K562 (cell line): ENCODE measurements around the gene LRRC74B. TPM values are rescaled to one million over a fixed set of nuclear protein-coding genes. Genes with fewer than 3 reads are reported as not detected.

Experiments
- ATAC-seq: fragments of 200-7000 bp; cut with Tn5 transposase; 3 replicates; pipeline ENCODE4 v1.9.1; 2020; ENCODE audit warnings: moderate library complexity
- BruUV-seq: library from RNA; stranded (reverse); fragments of 400-500 nt; replicated peaks from 2 replicates; lab custom pipeline; 2021; lab: Mats Ljungman, UMichigan
- CTCF ChIA-PET: fragments of 300-600 bp; formaldehyde crosslinking; extraction: SDS; loops from one replicate; lab custom pipeline; 2021; ENCODE audit warnings: low intra/inter-chr PET ratio; lab: Yijun Ruan, JAX
- POLR2A ChIA-PET: fragments of 300-600, 350-650 bp; sonication (Branson Sonifier 250); formaldehyde crosslinking; extraction: SDS; loops from one replicate; lab custom pipeline; 2021; ENCODE audit warnings: antibody characterized with exemption, inconsistent platforms; lab: Yijun Ruan, JAX
- DNase-seq, 4 experiments: peaks; one replicate each; pipeline versions ENCODE4 v3.0.0 to v3.0.0-alpha.2; 2011 to 2018; ENCODE audit warnings: low spot score in 3 of 4, mixed read lengths in 3 of 4; ENCODE audit errors: extremely low read depth in 1 of 4
- FAIRE-seq: peaks from 2 replicates; lab custom pipeline; 2011; peaks lifted over from hg19 to GRCh38; lab: Jason Lieb, UNC
- H2AFZ ChIP-seq: 2 replicates; pipeline ENCODE4 v1.6.0; 2011; ENCODE audit warnings: low read depth, low read length, control low read depth, inconsistent platforms
- H3K27ac ChIP-seq: fragments of 200-600 bp; 3 replicates; pipeline ENCODE4 v1.8.0; 2011; ENCODE audit warnings: low read depth, mild to moderate bottlenecking, control low read depth, inconsistent platforms, low read length, moderate library complexity, mixed read lengths; ENCODE audit errors: extremely low read depth
- H3K27me3 ChIP-seq, 2 experiments: fragments of 300-600 bp in 1 of 2; 2 replicates in 1 of 2; 3 replicates in 1 of 2; pipeline versions ENCODE4 v1.6.0 to v1.8.0; 2011; ENCODE audit warnings: inconsistent platforms in 2 of 2, low read length in 2 of 2, mild to moderate bottlenecking in 1 of 2, mixed read lengths in 1 of 2, moderate library complexity in 1 of 2; ENCODE audit not compliant: control insufficient read depth in 2 of 2, insufficient read depth in 2 of 2
- H3K36me3 ChIP-seq: fragments of 300-600 bp; 3 replicates; pipeline ENCODE4 v1.8.0; 2011; ENCODE audit warnings: mild to moderate bottlenecking, low read length, inconsistent platforms; ENCODE audit not compliant: control insufficient read depth, insufficient read depth
- H3K4me1 ChIP-seq, 2 experiments: fragments of 200-600 bp in 1 of 2; replicated peaks in 1 of 2; 2 replicates in 1 of 2; 3 replicates in 1 of 2; pipeline versions ENCODE4 v1.5.1 to v1.8.0; 2011; ENCODE audit warnings: inconsistent platforms in 2 of 2, low read length in 2 of 2, mild to moderate bottlenecking in 1 of 2, mixed read lengths in 1 of 2, moderate library complexity in 1 of 2; ENCODE audit not compliant: control insufficient read depth in 2 of 2, insufficient read depth in 2 of 2
- H3K4me2 ChIP-seq: 2 replicates; pipeline ENCODE4 v1.6.1; 2011; ENCODE audit warnings: low read length, control low read depth, inconsistent platforms, mixed read lengths; ENCODE audit not compliant: insufficient read depth
- H3K4me3 ChIP-seq: fragments of 200-600 bp; sonication (generic), shearing (Covaris generic); 2 replicates; pipeline ENCODE4 v1.5.1; 2016; ENCODE audit warnings: control low read depth, inconsistent platforms
- H3K79me2 ChIP-seq: fragments of 200-600 bp; 3 replicates; pipeline ENCODE4 v1.8.0; 2011; ENCODE audit warnings: low read length, inconsistent platforms; ENCODE audit not compliant: control insufficient read depth, insufficient read depth
- H3K9ac ChIP-seq, 2 experiments: 2 replicates each; pipeline versions ENCODE4 v1.6.0 to v1.6.1; 2011; ENCODE audit warnings: low read depth in 2 of 2, low read length in 2 of 2, control low read depth in 1 of 2, inconsistent platforms in 1 of 2, mild to moderate bottlenecking in 1 of 2, mixed read lengths in 1 of 2; ENCODE audit not compliant: insufficient read depth in 1 of 2
- H3K9me1 ChIP-seq: one replicate; pipeline ENCODE4 v1.6.0; 2011; ENCODE audit warnings: inconsistent platforms, mild to moderate bottlenecking, low read length, moderate library complexity; ENCODE audit not compliant: control insufficient read depth, insufficient read depth
- H3K9me3 ChIP-seq: replicated peaks from 2 replicates; pipeline ENCODE4 v1.5.1; 2011; ENCODE audit warnings: low read depth, low read length, inconsistent platforms; ENCODE audit not compliant: control insufficient read depth, insufficient read depth
- H4K20me1 ChIP-seq: replicated peaks from 2 replicates; pipeline ENCODE4 v1.6.1; 2011; ENCODE audit warnings: low read length, inconsistent platforms, mixed read lengths; ENCODE audit not compliant: control insufficient read depth, insufficient read depth
- CHCHD3 ChIP-seq: fragments of 250-450 bp; sonication (Bioruptor Pico); IDR thresholded peaks from 2 replicates; pipeline ENCODE4 v2.1.2; 2022; ENCODE audit warnings: mild to moderate bottlenecking
- HDAC6 ChIP-seq: IDR thresholded peaks from 2 replicates; pipeline ENCODE4 v1.6.1; 2012; ENCODE audit warnings: low read depth, mild to moderate bottlenecking, control low read depth, inconsistent platforms, low read length, moderate library complexity
- MCM7 ChIP-seq, 2 experiments: fragments of 450-650 bp; IDR thresholded peaks; 2 replicates each; pipeline ENCODE4 v1.6.1; 2016 to 2018
- MYBL2 ChIP-seq, 2 experiments: fragments of 450-650 bp in 1 of 2; sonication (generic) in 1 of 2; formaldehyde crosslinking in 1 of 2; IDR thresholded peaks; 2 replicates each; pipeline versions ENCODE4 v1.6.1 to v1.8.1; 2017 to 2022; ENCODE audit warnings: borderline replicate concordance in 1 of 2, inconsistent platforms in 1 of 2, low read depth in 1 of 2, mild to moderate bottlenecking in 1 of 2, missing genetic modification reagents in 1 of 2, moderate library complexity in 1 of 2
- SREBF1 ChIP-seq: fragments of 150-350 bp; IDR thresholded peaks from 2 replicates; pipeline ENCODE4 v1.6.1; 2014; ENCODE audit warnings: antibody characterized with exemption, low read depth, low read length, borderline replicate concordance
- SRSF9 ChIP-seq: fragments of 200-400 bp; formaldehyde crosslinking; IDR thresholded peaks from 2 replicates; pipeline ENCODE4 v1.6.1; 2017; ENCODE audit warnings: low read depth, low read length, borderline replicate concordance
- YBX1 ChIP-seq: fragments of 450-650 bp; IDR thresholded peaks from 2 replicates; pipeline ENCODE4 v1.7.1; 2016; ENCODE audit warnings: mild to moderate bottlenecking
- ZNF121 ChIP-seq: sonication (generic); formaldehyde crosslinking; conservative IDR thresholded peaks from 2 replicates; pipeline ENCODE4 v1.8.0; 2022; ENCODE audit warnings: missing genetic modification reagents
- WGBS: fragments of 100-300 bp; shearing (Covaris generic); methylation state at CpG from one replicate; pipeline ENCODE4 v1.1.6; 2016; ENCODE audit warnings: low coverage, mixed read lengths; ENCODE audit not compliant: insufficient coverage; ENCODE audit errors: missing lambda C conversion rate; 5-methylcytosine and 5-hydroxymethylcytosine counted together
- in situ Hi-C: fragments of 300-500 bp; cut with MboI; formaldehyde crosslinking; loops from 4 replicates; pipeline ENCODE4 v1.15.0; 2018; ENCODE audit warnings: inconsistent platforms, mixed read lengths
- intact Hi-C: fragments of 100-400 bp; cut with micrococcal nuclease; formaldehyde crosslinking; loops from 2 replicates; pipeline ENCODE4 v1.14.2; 2022
- polyA plus RNA-seq, 8 experiments: library from polyadenylated mRNA; depleted of rRNA in 4 of 8; stranded (reverse) in 5 of 8; unstranded in 3 of 8; fragments of >200 nt; fragmentation: Nextera tagmentation in 2 of 8; fragmentation: Illumina TruSeq in 1 of 8; extraction: Ambion mirVana in 2 of 8; extraction: Trizol in 1 of 8; gene quantifications; 2 replicates each; pipeline versions ENCODE4 v1.2.1 to v1.2.3, GENCODE V29; 2011 to 2014; ENCODE audit warnings: inconsistent platforms in 1 of 8, missing spikeins in 1 of 8
- total RNA-seq, 7 experiments: library from RNA; depleted of rRNA in 6 of 7; stranded (reverse); fragments of >200 nt in 6 of 7; fragmentation: Illumina TruSeq in 2 of 7; extraction: Trizol in 2 of 7; gene quantifications; 2 replicates each; pipeline versions ENCODE4 v1.2.1 to v1.2.3, GENCODE V29; 2011 to 2021; ENCODE audit warnings: low replicate concordance in 1 of 7
- TF ChIP-seq, protein P1 (sequence below), 3 experiments: fragments of 200-800 bp in 1 of 3; sonication (Bioruptor generic) in 1 of 3; sonication (generic) in 1 of 3; formaldehyde crosslinking in 1 of 3; IDR thresholded peaks; 2 replicates each; pipeline versions ENCODE4 v1.6.1 to v1.8.0; 2016 to 2022; ENCODE audit warnings: mild to moderate bottlenecking in 2 of 3, missing compliant biosample characterization in 2 of 3, missing genetic modification characterization in 2 of 3, missing genetic modification reagents in 1 of 3
- TF ChIP-seq, protein P2 (sequence below): sonication (generic); formaldehyde crosslinking; IDR thresholded peaks from 2 replicates; pipeline ENCODE4 v1.8.0; 2022; ENCODE audit warnings: mild to moderate bottlenecking, low read depth, missing genetic modification reagents
- TF ChIP-seq, protein P3 (sequence below): sonication (generic); formaldehyde crosslinking; IDR thresholded peaks from 2 replicates; pipeline ENCODE4 v1.8.0; 2023; ENCODE audit warnings: missing genetic modification reagents, mild to moderate bottlenecking, borderline replicate concordance

The LRRC74B gene
- total and polyA plus RNA-seq, 9 of the 15 experiments (the other 6 are each of a cell fraction or from before 2014, with no cell fraction given), result not detected

DNA sequence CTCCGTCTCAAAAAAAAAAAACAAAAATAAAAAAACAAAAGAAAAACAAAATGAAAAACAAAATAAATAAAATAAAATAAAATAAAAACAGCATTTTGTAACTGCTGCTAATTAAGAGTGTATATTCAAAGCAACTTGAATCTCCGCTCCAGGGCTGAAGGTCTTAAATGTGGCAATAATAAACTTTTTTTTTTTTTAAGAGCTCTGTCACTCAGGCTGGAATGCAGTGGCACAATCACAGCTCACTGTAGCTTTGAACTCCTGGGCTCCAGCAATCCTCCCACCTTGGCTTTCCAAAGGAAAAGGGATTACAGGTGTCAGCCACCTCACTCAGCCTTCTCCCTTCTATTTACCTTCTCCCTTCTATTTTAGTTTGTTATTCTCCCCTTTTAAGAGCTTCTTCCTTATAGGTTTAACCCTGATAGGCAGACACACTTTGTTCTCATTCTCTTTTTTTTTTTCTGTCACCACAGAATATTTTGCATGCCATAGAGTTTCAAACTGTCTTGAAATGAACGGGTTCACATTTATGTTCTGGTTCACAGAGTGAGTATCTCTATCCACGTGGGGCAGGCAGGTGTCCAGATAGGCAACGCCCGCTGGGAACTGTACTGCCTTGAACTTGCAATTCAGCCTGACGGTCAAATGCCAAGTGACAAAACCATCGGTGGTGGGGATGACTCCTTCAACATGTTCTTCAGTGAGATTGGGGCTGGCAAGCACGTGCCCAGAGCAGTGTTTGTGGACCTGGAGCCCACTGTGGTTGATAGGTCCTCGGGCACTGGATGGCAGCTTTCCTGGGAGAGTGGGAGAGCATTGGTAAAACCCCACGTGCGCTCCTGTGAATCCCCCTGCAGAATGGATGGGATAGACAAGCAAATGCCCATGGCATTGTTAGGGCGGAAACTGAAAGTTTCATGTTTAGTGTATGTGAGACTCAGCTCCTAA lies 19.4 kb downstream of the LRRC74B start:
- POLR2A ChIA-PET, result interaction anchor here (0.6 to 5.0 kb wide), 13 partner anchors 10 to 174 kb away, joined by 3 to 51 read pairs (median 4); partner anchors contain the start of gene LZTR1
- no peak for ATAC-seq
- Histone ChIP-seq H4K20me1 (peaks cover 8% of the 10 kb centered on the region), H3K4me1 (no peaks in the 10 kb centered on the region), H3K4me2 (no peak overlapping the region), H3K9me1 (no peaks in the 10 kb centered on the region), H3K27ac (no peak overlapping the region), H3K9ac (peak overlapping the region in 1 of 2 experiments; percentile 1; a peak in 1 of 4 replicates), H3K36me3 (no peaks in the 10 kb centered on the region), H2AFZ (no peak overlapping the region), H3K9me3 (peaks cover 4% of the 10 kb centered on the region; the same call in 1 of the 2 replicates), H3K4me3 (no peak overlapping the region), H3K79me2 (no peaks in the 10 kb centered on the region), H3K27me3 (peaks cover 60 to 70% of the 10 kb centered on the region in 2 experiments)
- in situ Hi-C loops, result no loop called here
- FAIRE-seq, result no peak
- BruUV-seq, result no TSS peak
- intact Hi-C loops, result loop anchor here (5.0 kb wide), 2 partner anchors 43 to 103 kb away; no protein-coding TSS in a partner anchor
- WGBS, result 3% methylated on average over 13 of the region's 13 CpGs
- peak in 1 of 4 experiments; percentile 20 for DNase-seq
- CTCF ChIA-PET, result no interaction called here
- TF ChIP-seq, protein P1, sequence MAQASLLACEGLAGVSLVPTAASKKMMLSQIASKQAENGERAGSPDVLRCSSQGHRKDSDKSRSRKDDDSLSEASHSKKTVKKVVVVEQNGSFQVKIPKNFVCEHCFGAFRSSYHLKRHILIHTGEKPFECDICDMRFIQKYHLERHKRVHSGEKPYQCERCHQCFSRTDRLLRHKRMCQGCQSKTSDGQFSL (CRISPR knock-in tag; IDR thresholded peaks at IDR 0.05), result peak; percentile 15; the same call in 1 of the 2 replicates
- TF ChIP-seq, protein P1 (tag; IDR thresholded peaks at IDR 0.05), result no peak
- TF ChIP-seq, protein P2, sequence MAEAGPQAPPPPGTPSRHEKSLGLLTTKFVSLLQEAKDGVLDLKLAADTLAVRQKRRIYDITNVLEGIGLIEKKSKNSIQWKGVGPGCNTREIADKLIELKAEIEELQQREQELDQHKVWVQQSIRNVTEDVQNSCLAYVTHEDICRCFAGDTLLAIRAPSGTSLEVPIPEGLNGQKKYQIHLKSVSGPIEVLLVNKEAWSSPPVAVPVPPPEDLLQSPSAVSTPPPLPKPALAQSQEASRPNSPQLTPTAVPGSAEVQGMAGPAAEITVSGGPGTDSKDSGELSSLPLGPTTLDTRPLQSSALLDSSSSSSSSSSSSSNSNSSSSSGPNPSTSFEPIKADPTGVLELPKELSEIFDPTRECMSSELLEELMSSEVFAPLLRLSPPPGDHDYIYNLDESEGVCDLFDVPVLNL (CRISPR knock-in tag), result no peak
- TF ChIP-seq YBX1 (no peak), MCM7 (IDR thresholded peaks at IDR 0.05) (peak; percentile 5 to 78; a peak in 1 of 4 replicates), HDAC6 (no peak), ZNF121 (CRISPR knock-in tag) (0 out of 2 replicates have a peak, but pooled peaks have one; percentile 35), CHCHD3 (0 out of 2 replicates have a peak, but pooled peaks have one; percentile 52), MYBL2 (IDR thresholded peaks at IDR 0.05; ENCODE audit: low read depth) (no peak), MYBL2 (CRISPR knock-in tag; IDR thresholded peaks at IDR 0.05; ENCODE audit: borderline replicate concordance) (peak; percentile 33; the same call in 1 of the 2 replicates), SREBF1 (0 out of 2 replicates have a peak, but pooled peaks have one; percentile 16), SRSF9 (no peak)
- TF ChIP-seq, protein P3, sequence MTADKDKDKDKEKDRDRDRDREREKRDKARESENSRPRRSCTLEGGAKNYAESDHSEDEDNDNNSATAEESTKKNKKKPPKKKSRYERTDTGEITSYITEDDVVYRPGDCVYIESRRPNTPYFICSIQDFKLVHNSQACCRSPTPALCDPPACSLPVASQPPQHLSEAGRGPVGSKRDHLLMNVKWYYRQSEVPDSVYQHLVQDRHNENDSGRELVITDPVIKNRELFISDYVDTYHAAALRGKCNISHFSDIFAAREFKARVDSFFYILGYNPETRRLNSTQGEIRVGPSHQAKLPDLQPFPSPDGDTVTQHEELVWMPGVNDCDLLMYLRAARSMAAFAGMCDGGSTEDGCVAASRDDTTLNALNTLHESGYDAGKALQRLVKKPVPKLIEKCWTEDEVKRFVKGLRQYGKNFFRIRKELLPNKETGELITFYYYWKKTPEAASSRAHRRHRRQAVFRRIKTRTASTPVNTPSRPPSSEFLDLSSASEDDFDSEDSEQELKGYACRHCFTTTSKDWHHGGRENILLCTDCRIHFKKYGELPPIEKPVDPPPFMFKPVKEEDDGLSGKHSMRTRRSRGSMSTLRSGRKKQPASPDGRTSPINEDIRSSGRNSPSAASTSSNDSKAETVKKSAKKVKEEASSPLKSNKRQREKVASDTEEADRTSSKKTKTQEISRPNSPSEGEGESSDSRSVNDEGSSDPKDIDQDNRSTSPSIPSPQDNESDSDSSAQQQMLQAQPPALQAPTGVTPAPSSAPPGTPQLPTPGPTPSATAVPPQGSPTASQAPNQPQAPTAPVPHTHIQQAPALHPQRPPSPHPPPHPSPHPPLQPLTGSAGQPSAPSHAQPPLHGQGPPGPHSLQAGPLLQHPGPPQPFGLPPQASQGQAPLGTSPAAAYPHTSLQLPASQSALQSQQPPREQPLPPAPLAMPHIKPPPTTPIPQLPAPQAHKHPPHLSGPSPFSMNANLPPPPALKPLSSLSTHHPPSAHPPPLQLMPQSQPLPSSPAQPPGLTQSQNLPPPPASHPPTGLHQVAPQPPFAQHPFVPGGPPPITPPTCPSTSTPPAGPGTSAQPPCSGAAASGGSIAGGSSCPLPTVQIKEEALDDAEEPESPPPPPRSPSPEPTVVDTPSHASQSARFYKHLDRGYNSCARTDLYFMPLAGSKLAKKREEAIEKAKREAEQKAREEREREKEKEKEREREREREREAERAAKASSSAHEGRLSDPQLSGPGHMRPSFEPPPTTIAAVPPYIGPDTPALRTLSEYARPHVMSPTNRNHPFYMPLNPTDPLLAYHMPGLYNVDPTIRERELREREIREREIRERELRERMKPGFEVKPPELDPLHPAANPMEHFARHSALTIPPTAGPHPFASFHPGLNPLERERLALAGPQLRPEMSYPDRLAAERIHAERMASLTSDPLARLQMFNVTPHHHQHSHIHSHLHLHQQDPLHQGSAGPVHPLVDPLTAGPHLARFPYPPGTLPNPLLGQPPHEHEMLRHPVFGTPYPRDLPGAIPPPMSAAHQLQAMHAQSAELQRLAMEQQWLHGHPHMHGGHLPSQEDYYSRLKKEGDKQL (CRISPR knock-in tag), result no peak; the same call in 1 of the 2 replicates
